Osteocyte (in vitro differentiated cells): Measurements from ENCODE around the gene TAF10. TPM values are rescaled to one million over a fixed set of nuclear protein-coding genes. Genes with fewer than 3 reads are reported as not detected.

Source experiments
- DNase-seq: peaks from one replicate; pipeline ENCODE4 v3.0.0; 2021; ENCODE audit warnings: mixed read lengths; ENCODE audit not compliant: unreplicated experiment; ENCODE audit errors: extremely low spot score
- H3K27ac Mint-ChIP-seq: one replicate; pipeline ENCODE4 v1.8.0; 2021; ENCODE audit warnings: mild to moderate bottlenecking, mixed read lengths; ENCODE audit not compliant: unreplicated experiment
- H3K27me3 Mint-ChIP-seq: one replicate; pipeline ENCODE4 v1.8.0; 2021; ENCODE audit warnings: mixed read lengths; ENCODE audit not compliant: unreplicated experiment
- H3K36me3 Mint-ChIP-seq: one replicate; pipeline ENCODE4 v1.8.0; 2021; ENCODE audit warnings: mixed read lengths; ENCODE audit not compliant: unreplicated experiment
- H3K4me1 Mint-ChIP-seq: one replicate; pipeline ENCODE4 v1.8.0; 2021; ENCODE audit warnings: mixed read lengths; ENCODE audit not compliant: unreplicated experiment
- H3K4me3 Mint-ChIP-seq: one replicate; pipeline ENCODE4 v1.8.0; 2021; ENCODE audit warnings: mild to moderate bottlenecking, moderate library complexity, mixed read lengths; ENCODE audit not compliant: unreplicated experiment
- H3K9me3 Mint-ChIP-seq: one replicate; pipeline ENCODE4 v1.8.0; 2021; ENCODE audit warnings: mixed read lengths; ENCODE audit not compliant: unreplicated experiment
- CTCF ChIP-seq: fragments of 200-600 bp; sonication (generic); IDR thresholded peaks from 2 replicates; pipeline ENCODE4 v1.5.0; 2021; ENCODE audit warnings: antibody characterized with exemption, mild to moderate bottlenecking, moderate library complexity
- total RNA-seq: library from RNA; stranded (reverse); gene quantifications from 2 replicates; pipeline ENCODE4 v1.2.1, GENCODE V29; 2021

TAF10 gene
- total RNA-seq, 1 donor from 2014 or later: 100 TPM

DNA sequence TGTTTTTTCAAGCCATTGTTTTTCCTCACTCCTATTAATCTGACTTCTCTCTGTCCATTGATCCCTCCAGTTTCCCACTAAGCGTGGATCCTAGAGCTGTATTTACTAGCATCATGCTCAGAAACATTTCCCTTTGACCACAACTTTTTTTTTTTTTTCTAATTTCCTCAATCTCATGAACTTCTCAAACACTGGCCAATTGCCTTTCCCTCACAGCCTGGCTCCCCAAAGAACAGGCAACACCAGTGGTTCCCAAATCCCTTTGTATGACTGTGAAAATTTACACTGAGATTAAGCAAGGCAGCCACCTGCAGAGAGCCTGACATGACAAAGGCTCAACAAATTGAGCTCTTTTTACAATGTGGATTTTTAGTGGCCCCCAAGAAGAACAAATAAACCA, 8.6 kb upstream of the TAF10 start:
- peaks cover 2% of the 10 kb centered on the region for H3K4me1 Mint-ChIP-seq
- no peak for TF ChIP-seq CTCF
- peaks cover 17% of the 10 kb centered on the region for H3K36me3 Mint-ChIP-seq
- DNase-seq: no peak
- H3K4me3 Mint-ChIP-seq: no peak overlapping the region
- no peak overlapping the region for H3K27ac Mint-ChIP-seq
- H3K27me3 Mint-ChIP-seq: no peaks in the 10 kb centered on the region
- H3K9me3 Mint-ChIP-seq: no peaks in the 10 kb centered on the region

DNA sequence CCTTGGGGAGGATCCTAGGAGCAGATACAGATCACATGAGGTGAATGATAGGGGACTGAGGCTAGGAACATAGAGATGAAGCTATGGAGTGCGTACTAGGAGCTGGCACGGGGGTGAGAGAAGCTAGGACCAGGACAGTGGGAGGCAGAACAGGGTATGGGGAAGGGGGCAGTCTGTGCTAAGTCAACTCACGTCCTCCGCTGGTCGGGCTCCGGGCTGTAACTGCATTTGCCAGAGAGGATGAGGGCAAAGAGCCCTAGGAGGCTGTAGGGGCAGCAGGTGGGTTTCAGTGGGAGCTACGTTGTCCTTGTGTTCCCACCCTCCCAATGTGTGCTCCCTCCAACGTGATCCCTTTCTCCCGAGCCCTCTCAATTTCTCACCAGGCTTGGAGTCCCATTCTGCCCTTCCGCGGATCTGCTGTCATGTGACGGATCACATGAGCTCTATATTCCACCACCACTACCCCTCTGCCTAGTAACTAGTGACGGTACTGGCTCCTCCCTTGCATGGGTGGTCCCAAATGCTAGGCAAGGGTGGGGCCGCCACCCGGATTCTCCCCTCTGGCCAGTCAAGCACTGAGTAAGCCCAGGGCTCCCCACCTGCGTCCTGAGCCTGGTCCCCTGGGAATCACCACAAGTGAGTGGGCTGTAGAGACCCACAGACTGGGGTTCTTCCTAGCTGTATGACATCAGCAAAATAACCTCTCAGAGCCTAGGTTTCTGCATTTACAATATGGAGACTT, 7.2 kb upstream of the TAF10 start, which contains the start of gene TPP1:
Gene TPP1, minus strand, starts transcription at position 419 of the 742 bp plus-strand sequence. Its CDS starts 22 bp downstream, at position 397.
- Mint-ChIP-seq H3K36me3 (peaks cover 19% of the 10 kb centered on the region), H3K4me3 (no peak within 1 kb of the TSS), H3K4me1 (peaks cover 2% of the 10 kb centered on the region), H3K27ac (no peak within 1 kb of the TSS), H3K27me3 (no peaks in the 10 kb centered on the region), H3K9me3 (no peaks in the 10 kb centered on the region)
- TF ChIP-seq CTCF: no peak
- peak; percentile 95 for DNase-seq

DNA sequence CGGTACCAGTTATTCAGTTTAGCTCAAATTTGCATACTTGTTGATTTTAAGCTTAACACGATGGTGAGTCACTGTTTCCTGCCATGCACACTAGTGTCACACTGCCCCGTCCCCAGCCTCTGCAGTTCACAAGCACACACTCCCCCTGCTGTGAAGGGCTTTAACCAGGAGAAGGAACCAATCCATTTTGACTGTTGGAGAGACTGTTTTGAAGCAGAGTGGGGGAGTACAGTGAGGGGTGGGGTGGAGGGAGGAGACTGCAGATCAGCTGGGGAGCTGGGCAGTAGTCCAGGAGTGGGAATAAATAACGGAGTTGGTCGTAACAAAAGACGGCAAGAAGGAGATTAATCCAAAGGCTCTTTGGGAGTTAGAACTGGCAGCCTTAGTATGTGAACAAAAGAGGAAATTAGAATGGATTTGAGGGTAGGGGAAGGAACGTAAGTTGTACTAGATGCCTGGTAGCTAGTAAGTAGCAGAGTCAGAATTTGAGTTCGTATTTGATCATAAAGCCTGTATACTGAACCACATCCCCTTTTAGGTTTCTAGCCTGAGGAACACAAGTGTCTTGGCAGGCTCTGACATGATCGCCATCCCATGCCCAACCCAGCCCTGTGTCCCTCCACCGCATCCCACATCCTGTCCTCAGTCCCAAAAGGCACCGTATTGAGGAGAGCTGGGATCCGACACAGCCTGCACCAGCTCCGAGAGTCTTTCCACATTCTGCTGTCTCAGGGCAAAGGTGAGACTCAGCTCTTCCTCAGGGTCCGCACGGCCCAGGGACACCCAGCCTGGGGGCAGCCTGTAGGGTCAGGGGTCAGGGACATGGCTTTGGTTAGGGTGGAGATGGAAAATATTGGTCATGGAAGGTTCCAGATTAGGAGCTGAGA, 6.3 kb upstream of the TAF10 start:
- TF ChIP-seq CTCF: no peak
- no peak overlapping the region for H3K27ac Mint-ChIP-seq
- DNase-seq: no peak
- no peaks in the 10 kb centered on the region for H3K27me3 Mint-ChIP-seq
- H3K36me3 Mint-ChIP-seq: peaks cover 18% of the 10 kb centered on the region
- peaks cover 2% of the 10 kb centered on the region for H3K4me1 Mint-ChIP-seq
- no peak overlapping the region for H3K4me3 Mint-ChIP-seq
- no peaks in the 10 kb centered on the region for H3K9me3 Mint-ChIP-seq

DNA sequence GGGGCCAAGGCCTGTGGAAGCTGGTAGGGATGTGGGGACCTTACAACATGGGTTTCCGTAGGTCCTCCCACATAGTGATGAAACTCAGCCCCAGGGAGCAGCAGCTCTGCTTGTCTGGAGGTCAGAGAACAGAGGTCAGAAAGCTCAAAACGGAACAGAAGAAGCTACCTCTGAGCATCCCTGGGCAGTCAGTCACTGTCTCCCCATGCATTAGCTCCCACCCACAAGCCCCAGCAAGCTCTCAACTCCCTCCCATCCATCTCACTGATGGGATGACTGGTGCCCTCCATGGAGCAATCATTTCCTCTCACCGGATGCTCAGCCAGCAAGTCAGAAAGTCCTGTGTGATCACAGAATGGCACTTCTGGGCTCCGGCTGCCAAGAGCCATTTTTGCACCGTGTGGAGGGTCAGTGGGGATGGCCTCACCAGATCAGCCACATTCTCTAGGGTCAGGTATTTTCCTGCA, 5.3 kb upstream of the TAF10 start:
- no peaks in the 10 kb centered on the region for H3K27me3 Mint-ChIP-seq
- peaks cover 2% of the 10 kb centered on the region for H3K4me1 Mint-ChIP-seq
- no peak for DNase-seq
- H3K4me3 Mint-ChIP-seq: no peak overlapping the region
- no peak for TF ChIP-seq CTCF
- H3K36me3 Mint-ChIP-seq: peaks cover 18% of the 10 kb centered on the region
- H3K9me3 Mint-ChIP-seq: no peaks in the 10 kb centered on the region
- H3K27ac Mint-ChIP-seq: no peak overlapping the region
